Measurements from ENCODE around the gene TSPAN10. TPM values are rescaled to one million over a fixed set of nuclear protein-coding genes. Genes with fewer than 3 reads are reported as not detected.
A peak's percentile ranks its signal among the peaks of the same experiment; 100 is the strongest.

TSPAN10 gene
- total and polyA plus RNA-seq, 2 of the 8 experiments (the other 6 are each of a cell fraction or from before 2014, with no cell fraction given), result 0.99 to 1.1 TPM

- FAIRE-seq (no peak), DNase-seq (ENCODE audit: low read depth in 1 of 2, low spot score in 2 of 2) (no peak)
- 97% methylated on average over 22 of the region's 22 CpGs; no CpG with 5 or more reads in 1 of the 2 experiments for WGBS, 2 experiments (ENCODE audit: extremely low coverage in 1 of 2, insufficient coverage in 1 of 2, insufficient read length in 1 of 2, insufficient replicate concordance in 2 of 2, low coverage in 1 of 2, low lambda C conversion rate in 2 of 2, missing lambda C conversion rate in 1 of 2)
- Histone ChIP-seq H3K14ac (ENCODE audit: insufficient read length) (no peak overlapping the region), H2BK120ac (replicated peaks; ENCODE audit: low read depth, low read length) (no peak overlapping the region), H2BK5ac (ENCODE audit: low read depth, low read length) (no peak overlapping the region), H3K36me3 (ENCODE audit: control insufficient read depth in 2 of 4, insufficient read depth in 4 of 4, low read length in 3 of 4) (peaks cover 2 to 47% (median 30%) of the 10 kb centered on the region in 4 experiments; a peak in 6 of 8 replicates), H3K4me3 (ENCODE audit: extremely low read depth in 1 of 4, insufficient read depth in 2 of 4, low read depth in 3 of 4, low read length in 4 of 4) (no peak overlapping the region), H3K23me2 (ENCODE audit: low read depth, low read length) (no peaks in the 10 kb centered on the region), H3K18ac (ENCODE audit: extremely low read depth, low read length) (no peak overlapping the region), H2BK15ac (ENCODE audit: low read length) (no peak overlapping the region), H2AK5ac (ENCODE audit: low read depth, low read length) (no peak overlapping the region), H4K91ac (replicated peaks; ENCODE audit: insufficient read length, low read length) (no peak overlapping the region), H3K27ac (ENCODE audit: low read depth, low read length) (no peak overlapping the region), H2AFZ (ENCODE audit: low read length) (no peak overlapping the region), H4K8ac (ENCODE audit: extremely low read depth, insufficient read depth, low read length) (peak overlapping the region; percentile 57; the same call in 1 of the 2 replicates), H3K4me2 (ENCODE audit: insufficient read depth in 1 of 2, low read depth in 2 of 2, low read length in 2 of 2) (no peak overlapping the region), H3K79me2 (ENCODE audit: control insufficient read depth in 1 of 2, insufficient read depth in 2 of 2, low read length in 2 of 2) (peaks cover 0 to 3% of the 10 kb centered on the region in 2 experiments; a peak in 1 of 4 replicates), H3K56ac (replicated peaks; ENCODE audit: insufficient read length, low read depth, low read length) (no peak overlapping the region), H3K9ac (replicated peaks in 1 of 4; ENCODE audit: extremely low read depth in 1 of 4, low read depth in 3 of 4, low read length in 3 of 4) (no peak overlapping the region), H3K23ac (ENCODE audit: insufficient read length) (no peak overlapping the region), H3K27me3 (replicated peaks in 1 of 4; ENCODE audit: control insufficient read depth in 3 of 4, extremely low read depth in 1 of 4, insufficient read depth in 3 of 4, low read length in 3 of 4) (no peaks in the 10 kb centered on the region), H4K5ac (ENCODE audit: insufficient read length, low read depth, low read length) (no peak overlapping the region), H2BK20ac (ENCODE audit: low read length) (no peak overlapping the region), H3K9me3 (ENCODE audit: insufficient read depth in 2 of 2, low read depth in 1 of 2, low read length in 1 of 2) (no peaks in the 10 kb centered on the region), H3K4ac (replicated peaks; ENCODE audit: insufficient read length, low read depth, low read length) (no peak overlapping the region), H4K20me1 (replicated peaks in 1 of 2; ENCODE audit: control insufficient read depth in 1 of 2, insufficient read depth in 2 of 2, low read length in 2 of 2) (peaks cover 6 to 9% of the 10 kb centered on the region in 2 experiments), H3K79me1 (ENCODE audit: low read depth, low read length) (peaks cover 2% of the 10 kb centered on the region), H2BK12ac (ENCODE audit: low read depth, low read length) (no peak overlapping the region), H3K4me1 (replicated peaks in 1 of 4; ENCODE audit: control insufficient read depth in 3 of 4, insufficient read depth in 4 of 4, low read length in 3 of 4) (no peaks in the 10 kb centered on the region)
- TF ChIP-seq TEAD4 (IDR thresholded peaks at IDR 0.05; ENCODE audit: low read depth, low read length) (no peak), SUZ12 (IDR thresholded peaks at IDR 0.05; ENCODE audit: low read length) (no peak), E2F6 (IDR thresholded peaks at IDR 0.05) (no peak)
- POLR2A ChIA-PET (ENCODE audit: partially characterized antibody), result interaction anchor here (1.0 to 28.4 kb wide), 6 partner anchors 13 to 29 kb away, joined by 3 to 436 read pairs (median 7); partner anchors contain the start of genes ARL16, CCDC137, HGS and MRPL12
- CTCF ChIA-PET (ENCODE audit: partially characterized antibody), result interaction anchor here (0.6 to 2.0 kb wide), 8 partner anchors 11 to 398 kb away, joined by 3 to 5 read pairs (median 4); no protein-coding TSS in a partner anchor
These were observed 58.8 kb downstream of the TSPAN10 start for GRCh38 chr17:81695801-81696200.

Measured in H1 (cell line).